Transverse colon (tissue), 4 donors: ENCODE results near the gene UVRAG. TPM values are rescaled to one million over a fixed set of nuclear protein-coding genes. Genes with fewer than 3 reads are reported as not detected.

ENCODE experiments used
- DNase-seq: peaks from one replicate; pipeline ENCODE4 v3.0.0-alpha.2; 2019
- H3K27ac ChIP-seq, 4 donors: fragments of 200-600 bp; sonication (generic); 2 replicates each; pipeline ENCODE4 v1.5.1; 2016 to 2018; ENCODE audit warnings: inconsistent platforms in 4 of 4
- H3K27me3 ChIP-seq: fragments of 200-600 bp; sonication (generic); 2 replicates; pipeline ENCODE4 v1.5.1; 2017; ENCODE audit warnings: inconsistent platforms
- H3K36me3 ChIP-seq, 4 donors: fragments of 200-600 bp; sonication (generic); 2 replicates each; pipeline ENCODE4 v1.5.1; 2017 to 2019; ENCODE audit warnings: inconsistent platforms in 4 of 4
- H3K4me1 ChIP-seq, 4 donors: fragments of 200-600 bp; sonication (generic); 2 replicates each; pipeline ENCODE4 v1.5.1; 2017 to 2020; ENCODE audit warnings: inconsistent platforms in 4 of 4
- H3K4me3 ChIP-seq, 4 donors: fragments of 200-600 bp; sonication (generic); 1 replicate in 1 of 4; 2 replicates in 3 of 4; pipeline versions ENCODE4 v1.5.1 to v1.6.1; 2017 to 2019; ENCODE audit warnings: inconsistent platforms in 4 of 4
- H3K9me3 ChIP-seq, 2 donors: fragments of 200-600 bp; sonication (generic); 2 replicates each; pipeline ENCODE4 v1.5.1; 2017 to 2019; ENCODE audit warnings: inconsistent platforms in 2 of 2
- CTCF ChIP-seq, 5 experiments: fragments of 200-600 bp in 3 of 5; fragments of 450-650 bp in 2 of 5; sonication (generic) in 3 of 5; IDR thresholded peaks; 1 replicate in 2 of 5; 2 replicates in 3 of 5; pipeline ENCODE4 v1.5.1; 2016 to 2017; ENCODE audit warnings: antibody characterized with exemption in 5 of 5, inconsistent platforms in 3 of 5, mild to moderate bottlenecking in 2 of 5, moderate library complexity in 1 of 5
- EP300 ChIP-seq: sonication (generic); formaldehyde crosslinking; IDR thresholded peaks from one replicate; pipeline ENCODE4 v1.6.1; 2017; ENCODE audit warnings: antibody characterized with exemption, low read depth
- POLR2A ChIP-seq: fragments of 450-650 bp; IDR thresholded peaks from one replicate; pipeline ENCODE4 v1.6.1; 2016; ENCODE audit warnings: antibody characterized with exemption, mild to moderate bottlenecking, moderate library complexity
- POLR2AphosphoS5 ChIP-seq, 3 donors: sonication (generic); formaldehyde crosslinking; IDR thresholded peaks; one replicate each; pipeline ENCODE4 v1.6.1; 2016; ENCODE audit warnings: antibody characterized with exemption in 3 of 3
- WGBS, 2 donors: methylation state at CpG; one replicate each; pipeline ENCODE4 v1.1.5; 2018; ENCODE audit warnings: low coverage in 1 of 2; 5-methylcytosine and 5-hydroxymethylcytosine counted together
- in situ Hi-C, 4 donors: fragments of 200-750 bp; cut with MboI; loops; one replicate each; pipeline versions ENCODE4 v1.15.0 to v1.15.1; 2017; ENCODE audit warnings: low sequenced_read_pairs in 3 of 4, low pct_ligation_motif_present in 1 of 4, low pct_unique_long_range_greater_than_20kb in 1 of 4
- intact Hi-C: fragments of 100-400 bp; cut with DNase I; formaldehyde crosslinking; loops from one replicate; pipeline ENCODE4 v1.15.1; 2023; ENCODE audit warnings: low total_unique reads
- total RNA-seq, 4 donors: library from RNA; depleted of rRNA; stranded (reverse); fragments of >200 nt; gene quantifications; one replicate each; pipeline ENCODE4 v1.1.0, GENCODE V29; 2016

Gene UVRAG
- total RNA-seq, 4 donors from 2014 or later, result 12.7 to 34.6 (median 19.3) TPM

- WGBS, 2 donors, result 57 to 71% methylated on average over 1 to 2 of the region's 2 CpGs
- peak overlapping the region in 3 of 4 donors; percentile 23 to 53 (median 34) for H3K27ac ChIP-seq
- no peaks in the 10 kb centered on the region for H3K27me3 ChIP-seq
- H3K4me3 ChIP-seq, result no peak overlapping the region
- H3K4me1 ChIP-seq, result peaks cover 1 to 27% (median 3%) of the 10 kb centered on the region in 4 donors
- in situ Hi-C loops (no loop called here), intact Hi-C loops (no loop called here)
- no peaks in the 10 kb centered on the region for H3K9me3 ChIP-seq
- TF ChIP-seq POLR2AphosphoS5 (IDR thresholded peaks at IDR 0.05), result peak in 1 of 3 donors; percentile 59
- no peak for TF ChIP-seq EP300
- TF ChIP-seq CTCF (IDR thresholded peaks at IDR 0.05), result no peak
- TF ChIP-seq POLR2A, result no peak
- H3K36me3 ChIP-seq, result no peaks in the 10 kb centered on the region
- DNase-seq, result no peak
Observed at GRCh38 chr11:75919525-75919924, 104.5 kb downstream of the UVRAG start.

- intact Hi-C loops (no loop called here), in situ Hi-C loops (no loop called here)
- Histone ChIP-seq H3K36me3 (no peaks in the 10 kb centered on the region), H3K4me1 (peaks cover 12 to 40% (median 15%) of the 10 kb centered on the region in 4 donors), H3K4me3 (no peak overlapping the region), H3K9me3 (no peaks in the 10 kb centered on the region), H3K27ac (no peak overlapping the region), H3K27me3 (no peaks in the 10 kb centered on the region)
- TF ChIP-seq CTCF (IDR thresholded peaks at IDR 0.05) (no peak), POLR2AphosphoS5 (IDR thresholded peaks at IDR 0.05) (no peak), POLR2A (no peak), EP300 (no peak)
- 75 to 81% methylated on average over 1 of the region's 1 CpG for WGBS, 2 donors
- DNase-seq, result no peak
Observed at GRCh38 chr11:75920848-75921247, 105.8 kb downstream of the UVRAG start.

GRCh38 chr11:75921808-75922207, 106.8 kb downstream of the UVRAG start:
- intact Hi-C loops (no loop called here), in situ Hi-C loops (no loop called here)
- TF ChIP-seq EP300 (no peak), CTCF (IDR thresholded peaks at IDR 0.05) (no peak), POLR2AphosphoS5 (IDR thresholded peaks at IDR 0.05) (no peak), POLR2A (no peak)
- DNase-seq, result no peak
- no peak overlapping the region for H3K4me3 ChIP-seq
- peaks cover 13 to 48% (median 18%) of the 10 kb centered on the region in 4 donors for H3K4me1 ChIP-seq
- no peaks in the 10 kb centered on the region for H3K27me3 ChIP-seq
- H3K36me3 ChIP-seq, result no peaks in the 10 kb centered on the region
- H3K27ac ChIP-seq, result no peak overlapping the region
- no peaks in the 10 kb centered on the region for H3K9me3 ChIP-seq
- 71 to 78% methylated on average over 3 of the region's 3 CpGs for WGBS, 2 donors

- no peaks in the 10 kb centered on the region for H3K36me3 ChIP-seq
- in situ Hi-C loops (no loop called here), intact Hi-C loops (no loop called here)
- no peaks in the 10 kb centered on the region for H3K9me3 ChIP-seq
- 48 to 50% methylated on average over 6 of the region's 6 CpGs for WGBS, 2 donors
- H3K27ac ChIP-seq, result peak overlapping the region in 2 of 4 donors; percentile 4 to 27
- TF ChIP-seq POLR2AphosphoS5 (IDR thresholded peaks at IDR 0.05) (no peak), POLR2A (no peak), CTCF (IDR thresholded peaks at IDR 0.05) (no peak)
- H3K4me1 ChIP-seq, result peaks cover 13 to 33% (median 18%) of the 10 kb centered on the region in 4 donors
- no peak overlapping the region for H3K4me3 ChIP-seq
- no peaks in the 10 kb centered on the region for H3K27me3 ChIP-seq
- no peak for DNase-seq
Observed at GRCh38 chr11:75924966-75925784, 110.2 kb downstream of the UVRAG start.
